Measurements from ENCODE around the gene TICAM2.

DNA sequence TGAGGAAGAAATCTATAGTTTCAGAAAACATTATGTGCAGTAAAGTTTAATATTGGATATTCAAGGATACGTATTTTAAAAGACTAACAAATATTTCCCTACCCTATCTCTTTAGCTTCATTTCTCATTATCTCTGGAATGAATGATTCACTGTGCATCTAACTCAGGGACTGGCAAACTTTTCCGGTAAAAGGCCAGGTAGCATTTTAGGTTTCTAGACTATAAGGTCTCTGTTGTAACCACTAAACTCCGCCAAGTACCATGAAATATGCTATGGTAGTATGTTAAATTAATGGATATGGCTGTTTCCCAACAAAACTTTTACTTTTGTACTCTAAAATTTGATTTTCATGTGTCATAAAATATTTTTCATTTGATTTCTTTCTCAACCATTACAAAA is 70.9 kb downstream of the TICAM2 start:
- TF ChIP-seq NPAS2 (CRISPR knock-in tag; IDR thresholded peaks at IDR 0.05; ENCODE audit: borderline replicate concordance), result no peak
- TF ChIP-seq SMC3 (IDR thresholded peaks at IDR 0.05), result no peak
- TF ChIP-seq, protein P1, sequence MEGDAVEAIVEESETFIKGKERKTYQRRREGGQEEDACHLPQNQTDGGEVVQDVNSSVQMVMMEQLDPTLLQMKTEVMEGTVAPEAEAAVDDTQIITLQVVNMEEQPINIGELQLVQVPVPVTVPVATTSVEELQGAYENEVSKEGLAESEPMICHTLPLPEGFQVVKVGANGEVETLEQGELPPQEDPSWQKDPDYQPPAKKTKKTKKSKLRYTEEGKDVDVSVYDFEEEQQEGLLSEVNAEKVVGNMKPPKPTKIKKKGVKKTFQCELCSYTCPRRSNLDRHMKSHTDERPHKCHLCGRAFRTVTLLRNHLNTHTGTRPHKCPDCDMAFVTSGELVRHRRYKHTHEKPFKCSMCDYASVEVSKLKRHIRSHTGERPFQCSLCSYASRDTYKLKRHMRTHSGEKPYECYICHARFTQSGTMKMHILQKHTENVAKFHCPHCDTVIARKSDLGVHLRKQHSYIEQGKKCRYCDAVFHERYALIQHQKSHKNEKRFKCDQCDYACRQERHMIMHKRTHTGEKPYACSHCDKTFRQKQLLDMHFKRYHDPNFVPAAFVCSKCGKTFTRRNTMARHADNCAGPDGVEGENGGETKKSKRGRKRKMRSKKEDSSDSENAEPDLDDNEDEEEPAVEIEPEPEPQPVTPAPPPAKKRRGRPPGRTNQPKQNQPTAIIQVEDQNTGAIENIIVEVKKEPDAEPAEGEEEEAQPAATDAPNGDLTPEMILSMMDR (IDR thresholded peaks at IDR 0.05), result no peak
- TF ChIP-seq FOSL2 (IDR thresholded peaks at IDR 0.05), result no peak
- TF ChIP-seq FOSL2 (CRISPR knock-in tag; IDR thresholded peaks at IDR 0.05), result no peak
- no peak for TF ChIP-seq EP300 (IDR thresholded peaks at IDR 0.05)
- TF ChIP-seq, protein P2, sequence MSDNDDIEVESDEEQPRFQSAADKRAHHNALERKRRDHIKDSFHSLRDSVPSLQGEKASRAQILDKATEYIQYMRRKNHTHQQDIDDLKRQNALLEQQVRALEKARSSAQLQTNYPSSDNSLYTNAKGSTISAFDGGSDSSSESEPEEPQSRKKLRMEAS (IDR thresholded peaks at IDR 0.05), result no peak
- TF ChIP-seq MAFK (IDR thresholded peaks at IDR 0.05; ENCODE audit: partially characterized antibody), result no peak

Measured in A549 (cell line).